ENCODE measurements around the gene AKT3.
"Not testable (repeated sequence)": the region's sequence is repeated elsewhere in the genome, so short reads cannot be mapped to it uniquely, and the experiment has no call there.

Gene AKT3

DNA sequence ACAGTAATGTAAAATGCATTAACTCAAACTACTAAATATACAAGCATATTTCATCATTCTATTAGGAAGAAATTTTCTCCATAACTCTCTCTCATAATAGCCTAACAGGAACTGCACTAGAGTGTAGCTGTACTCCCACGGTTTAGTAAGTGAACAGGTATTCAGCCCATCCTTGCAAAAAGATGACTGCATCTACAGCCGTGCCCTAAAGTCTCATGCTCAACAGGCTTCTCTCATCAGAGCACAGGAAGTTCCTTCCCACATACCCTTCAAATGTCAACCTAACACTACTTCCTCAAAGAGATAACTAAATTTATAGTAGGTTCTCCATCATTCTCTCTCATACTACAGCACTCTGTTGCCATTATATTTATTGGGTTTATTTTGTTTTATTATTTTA, 251.6 kb downstream of the AKT3 start:
- peak; percentile 97 for ATAC-seq (ENCODE audit: low read depth)
- peak overlapping the region; percentile 33 for H3K27ac ChIP-seq (ENCODE audit: poor library complexity, severe bottlenecking)

DNA sequence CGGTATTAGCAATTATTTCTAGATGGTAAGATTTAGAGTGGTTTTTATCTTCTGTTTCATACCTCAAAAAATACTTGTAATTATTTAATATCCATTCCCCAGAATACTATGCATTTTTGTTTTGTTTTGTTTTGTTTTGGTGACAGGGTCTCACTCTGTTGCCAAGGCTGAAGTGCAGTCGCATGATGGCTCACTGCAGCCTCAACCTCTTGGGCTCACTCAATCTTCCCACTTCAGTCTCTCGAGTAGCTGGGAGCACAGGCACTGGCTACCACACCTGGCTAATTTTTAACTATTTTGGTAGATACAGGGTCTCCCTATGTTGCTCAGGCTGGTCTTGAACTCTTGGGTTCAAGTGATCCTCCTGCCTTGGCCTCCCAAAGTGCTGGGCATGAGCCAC, 252.7 kb downstream of the AKT3 start:
- Histone ChIP-seq H3K9me3 (ENCODE audit: severe bottlenecking) (no peaks in the 10 kb centered on the region), H3K36me3 (ENCODE audit: low read depth) (no peaks in the 10 kb centered on the region; the same call in 1 of the 2 replicates), H3K27ac (ENCODE audit: poor library complexity, severe bottlenecking) (peak overlapping the region; percentile 33), H3K4me3 (ENCODE audit: severe bottlenecking) (no peak overlapping the region), H3K27me3 (ENCODE audit: insufficient read depth, poor library complexity, severe bottlenecking) (no peaks in the 10 kb centered on the region), H3K4me1 (ENCODE audit: insufficient read depth, poor library complexity, severe bottlenecking) (peaks cover 20% of the 10 kb centered on the region)
- no peak for TF ChIP-seq CTCF (IDR thresholded peaks at IDR 0.05; ENCODE audit: poor library complexity, severe bottlenecking)
- ATAC-seq (ENCODE audit: low read depth), result no peak
- no peak for DNase-seq (ENCODE audit: low spot score)

More for the DNA sequence above, 251.6 kb downstream of the AKT3 start:
- no peaks in the 10 kb centered on the region for H3K27me3 ChIP-seq (ENCODE audit: insufficient read depth, poor library complexity, severe bottlenecking)
- no peak for DNase-seq (ENCODE audit: low spot score)
- no peak overlapping the region for H3K4me3 ChIP-seq (ENCODE audit: severe bottlenecking)
- peaks cover 20% of the 10 kb centered on the region for H3K4me1 ChIP-seq (ENCODE audit: insufficient read depth, poor library complexity, severe bottlenecking)
- no peak for TF ChIP-seq CTCF (IDR thresholded peaks at IDR 0.05; ENCODE audit: poor library complexity, severe bottlenecking)
- no peaks in the 10 kb centered on the region; the same call in 1 of the 2 replicates for H3K36me3 ChIP-seq (ENCODE audit: low read depth)
- H3K9me3 ChIP-seq (ENCODE audit: severe bottlenecking), result no peaks in the 10 kb centered on the region

DNA sequence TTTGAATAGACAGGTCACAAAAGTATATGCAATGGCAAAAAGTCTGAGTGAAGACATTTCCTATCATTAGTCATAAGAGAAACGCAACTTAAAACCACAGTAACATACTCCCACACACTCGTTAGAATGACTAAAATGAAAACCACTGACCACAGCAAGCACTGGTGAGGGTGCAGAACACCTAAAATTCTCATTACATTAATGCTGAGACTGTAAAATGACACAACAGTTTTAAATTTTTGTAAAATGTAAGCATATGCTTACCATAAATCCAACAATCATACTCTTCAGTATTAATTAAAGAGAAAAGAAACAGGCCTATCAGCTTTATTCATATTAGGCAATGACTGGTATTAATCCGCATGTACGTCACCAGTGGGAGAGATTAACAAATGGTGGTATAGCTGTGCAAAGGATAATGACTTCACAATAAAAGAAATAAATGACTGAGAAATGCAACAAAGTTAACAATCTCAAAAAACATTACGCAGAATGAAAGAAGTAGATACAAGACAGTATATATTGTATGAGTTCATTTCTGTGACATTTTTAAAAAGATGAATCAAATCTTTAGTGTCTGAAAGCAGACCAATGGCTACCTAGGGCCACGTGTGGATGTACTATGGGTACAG, 253.5 kb downstream of the AKT3 start:
- peak; percentile 74 for ATAC-seq (ENCODE audit: low read depth)
- Histone ChIP-seq H3K27me3 (ENCODE audit: insufficient read depth, poor library complexity, severe bottlenecking) (no peaks in the 10 kb centered on the region), H3K36me3 (ENCODE audit: low read depth) (no peaks in the 10 kb centered on the region), H3K4me3 (ENCODE audit: severe bottlenecking) (no peak overlapping the region), H3K27ac (ENCODE audit: poor library complexity, severe bottlenecking) (peak overlapping the region; percentile 31), H3K9me3 (ENCODE audit: severe bottlenecking) (no peaks in the 10 kb centered on the region), H3K4me1 (ENCODE audit: insufficient read depth, poor library complexity, severe bottlenecking) (peaks cover 20% of the 10 kb centered on the region)
- no peak for DNase-seq (ENCODE audit: low spot score)
- TF ChIP-seq CTCF (IDR thresholded peaks at IDR 0.05; ENCODE audit: poor library complexity, severe bottlenecking), result no peak

GRCh38 chr1:243595527-243596210, 254.4 kb downstream of the AKT3 start:
- peak; percentile 28; the same call in 1 of the 3 replicates for ATAC-seq (ENCODE audit: low read depth)
- TF ChIP-seq CTCF (IDR thresholded peaks at IDR 0.05; ENCODE audit: poor library complexity, severe bottlenecking), result no peak
- H3K9me3 ChIP-seq (ENCODE audit: severe bottlenecking), result no peaks in the 10 kb centered on the region
- H3K4me3 ChIP-seq (ENCODE audit: severe bottlenecking), result no peak overlapping the region
- no peaks in the 10 kb centered on the region for H3K27me3 ChIP-seq (ENCODE audit: insufficient read depth, poor library complexity, severe bottlenecking)
- peak overlapping the region; percentile 31 for H3K27ac ChIP-seq (ENCODE audit: poor library complexity, severe bottlenecking)
- DNase-seq (ENCODE audit: low spot score), result no peak
- no peaks in the 10 kb centered on the region for H3K36me3 ChIP-seq (ENCODE audit: low read depth)
- peaks cover 20% of the 10 kb centered on the region for H3K4me1 ChIP-seq (ENCODE audit: insufficient read depth, poor library complexity, severe bottlenecking)

DNA sequence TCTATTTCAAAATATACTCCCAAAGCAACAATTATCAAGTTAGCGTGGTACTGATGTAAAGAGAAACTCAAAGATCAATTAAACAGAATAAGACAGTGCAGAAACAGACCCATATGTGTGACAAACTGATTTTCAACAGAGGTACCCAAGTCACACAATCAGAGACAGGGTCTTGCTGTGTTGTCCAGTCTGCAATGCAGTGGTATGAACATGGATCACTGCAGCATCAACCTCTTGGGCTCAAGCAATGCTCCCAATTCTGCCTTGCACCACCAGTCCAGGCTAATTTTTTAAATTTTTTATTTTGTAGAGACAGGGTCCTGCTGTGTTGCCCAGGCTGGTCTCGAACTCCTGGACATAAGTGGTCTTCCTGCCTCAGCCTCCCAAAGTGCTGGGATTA, 255.6 kb downstream of the AKT3 start:
- Histone ChIP-seq H3K4me3 (ENCODE audit: severe bottlenecking) (no peak overlapping the region), H3K9me3 (ENCODE audit: severe bottlenecking) (no peaks in the 10 kb centered on the region), H3K27ac (ENCODE audit: poor library complexity, severe bottlenecking) (no peak overlapping the region), H3K27me3 (ENCODE audit: insufficient read depth, poor library complexity, severe bottlenecking) (no peaks in the 10 kb centered on the region), H3K36me3 (ENCODE audit: low read depth) (no peaks in the 10 kb centered on the region), H3K4me1 (ENCODE audit: insufficient read depth, poor library complexity, severe bottlenecking) (peaks cover 20% of the 10 kb centered on the region)
- ATAC-seq (ENCODE audit: low read depth) (no peak), DNase-seq (ENCODE audit: low spot score) (no peak)
- TF ChIP-seq CTCF (IDR thresholded peaks at IDR 0.05; ENCODE audit: poor library complexity, severe bottlenecking), result no peak

GRCh38 chr1:243589286-243589685, 260.8 kb downstream of the AKT3 start:
- H3K27me3 ChIP-seq (ENCODE audit: insufficient read depth, poor library complexity, severe bottlenecking); H3K4me1 ChIP-seq (ENCODE audit: insufficient read depth, poor library complexity, severe bottlenecking); DNase-seq (ENCODE audit: low spot score); H3K36me3 ChIP-seq (ENCODE audit: low read depth); ATAC-seq (ENCODE audit: low read depth); H3K27ac ChIP-seq (ENCODE audit: poor library complexity, severe bottlenecking); H3K9me3 ChIP-seq (ENCODE audit: severe bottlenecking); H3K4me3 ChIP-seq (ENCODE audit: severe bottlenecking): not testable (repeated sequence)
